Neural cell (in vitro differentiated cells): Measurements from ENCODE around the gene TBP.

Experiments
- POLR2AphosphoS5 ChIP-seq: IDR thresholded peaks from 2 replicates; pipeline ENCODE4 v1.6.1; 2012
- TAF1 ChIP-seq: IDR thresholded peaks from 2 replicates; pipeline ENCODE4 v1.6.1; 2012; ENCODE audit warnings: low read depth

DNA sequence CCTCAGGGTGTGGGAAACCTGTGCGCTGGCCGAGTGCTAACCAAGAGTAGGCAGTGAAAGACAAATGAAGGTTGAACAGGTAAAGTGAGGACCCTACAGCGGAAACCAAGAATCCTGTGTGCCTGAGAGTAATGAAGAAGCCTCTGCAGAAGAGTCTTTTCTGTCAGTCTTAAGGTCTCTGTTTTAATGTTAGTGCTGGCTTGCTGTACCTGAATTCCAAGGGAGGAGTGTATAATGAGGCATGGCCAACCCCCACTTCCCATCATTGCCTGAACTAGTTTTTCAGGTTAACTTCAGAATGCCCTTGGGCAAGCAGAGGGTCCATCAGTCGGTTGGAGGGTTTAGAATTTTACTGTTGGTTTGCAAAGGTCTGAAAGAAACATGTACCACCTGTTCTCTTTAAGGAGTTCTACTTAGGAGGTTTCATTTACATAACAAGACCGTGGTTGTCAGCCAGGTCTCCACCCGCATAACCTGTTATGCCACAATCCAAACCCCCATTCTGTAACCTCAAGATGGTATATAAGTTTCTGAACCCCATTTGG is 30.9 kb downstream of the TBP start:
- no peak for TF ChIP-seq POLR2AphosphoS5
- TF ChIP-seq TAF1: no peak
